ENCODE measurements around the gene YPEL3. TPM values are rescaled to one million over a fixed set of nuclear protein-coding genes. Genes with fewer than 3 reads are reported as not detected.

The YPEL3 gene
- total RNA-seq, 2 donors from 2014 or later = 28.3 to 84.8 TPM

GRCh38 chr16:30068333-30068732 lies 27.7 kb downstream of the YPEL3 start:
- peaks cover 42% of the 10 kb centered on the region for H3K4me1 ChIP-seq
- DNase-seq = no peak
- no peaks in the 10 kb centered on the region for H3K9me3 ChIP-seq
- H3K27ac ChIP-seq = no peak overlapping the region
- ATAC-seq = no peak
- intact Hi-C loops (cut with DNase I) = no loop called here
- H3K4me3 ChIP-seq = no peak overlapping the region
- no peak for TF ChIP-seq CTCF (IDR thresholded peaks at IDR 0.05)
- no peak for TF ChIP-seq POLR2A (IDR thresholded peaks at IDR 0.05)
- WGBS, 2 donors = 84 to 94% methylated on average over 7 to 9 of the region's 9 CpGs
- no peaks in the 10 kb centered on the region for H3K27me3 ChIP-seq
- H3K36me3 ChIP-seq (replicated peaks in 1 of 2; ENCODE audit: insufficient read depth in 1 of 2, low read depth in 2 of 2) = peaks cover 10 to 24% of the 10 kb centered on the region in 2 donors

GRCh38 chr16:30067584-30067916 lies 28.5 kb downstream of the YPEL3 start:
- 75 to 79% methylated on average over 6 of the region's 6 CpGs for WGBS, 2 donors
- DNase-seq (no peak), ATAC-seq (no peak)
- H3K27ac ChIP-seq = peak overlapping the region in 3 of 4 donors; percentile 86 to 99 (median 99)
- intact Hi-C loops (cut with DNase I) = no loop called here
- H3K36me3 ChIP-seq (replicated peaks in 1 of 2; ENCODE audit: insufficient read depth in 1 of 2, low read depth in 2 of 2) = peaks cover 10 to 24% of the 10 kb centered on the region in 2 donors
- H3K9me3 ChIP-seq = no peaks in the 10 kb centered on the region
- TF ChIP-seq CTCF (IDR thresholded peaks at IDR 0.05) (no peak), POLR2A (IDR thresholded peaks at IDR 0.05) (no peak)
- H3K4me3 ChIP-seq = no peak overlapping the region
- no peaks in the 10 kb centered on the region for H3K27me3 ChIP-seq
- peaks cover 45% of the 10 kb centered on the region for H3K4me1 ChIP-seq

- Histone ChIP-seq H3K36me3 (replicated peaks in 1 of 2; ENCODE audit: insufficient read depth in 1 of 2, low read depth in 2 of 2) (peaks cover 10 to 24% of the 10 kb centered on the region in 2 donors), H3K9me3 (no peaks in the 10 kb centered on the region), H3K27me3 (no peaks in the 10 kb centered on the region), H3K27ac (peak overlapping the region in 3 of 4 donors; percentile 86 to 99 (median 99)), H3K4me3 (peak overlapping the region; percentile 52 to 83), H3K4me1 (peaks cover 45% of the 10 kb centered on the region)
- 34 to 36% methylated on average over 11 to 21 of the region's 21 CpGs for WGBS, 2 donors
- ATAC-seq = no peak
- intact Hi-C loops (cut with DNase I) = no loop called here
- no peak for TF ChIP-seq CTCF (IDR thresholded peaks at IDR 0.05)
- TF ChIP-seq POLR2A (IDR thresholded peaks at IDR 0.05) = no peak
- peak in 1 of 4 donors; percentile 44 for DNase-seq
Measured at GRCh38 chr16:30066761-30067583, 29.0 kb downstream of the YPEL3 start.

- peak in 3 of 4 donors; percentile 59 to 64 (median 59) for DNase-seq
- no peaks in the 10 kb centered on the region for H3K9me3 ChIP-seq
- H3K27me3 ChIP-seq = no peaks in the 10 kb centered on the region
- H3K4me3 ChIP-seq = peak overlapping the region; percentile 52 to 83
- TF ChIP-seq CTCF (IDR thresholded peaks at IDR 0.05) (no peak), POLR2A (IDR thresholded peaks at IDR 0.05) (peak in 1 of 3 donors; percentile 16)
- H3K36me3 ChIP-seq (replicated peaks in 1 of 2; ENCODE audit: insufficient read depth in 1 of 2, low read depth in 2 of 2) = peaks cover 10 to 22% of the 10 kb centered on the region in 2 donors
- 0% methylated on average over 25 to 43 of the region's 44 CpGs for WGBS, 2 donors
- H3K27ac ChIP-seq = peak overlapping the region; percentile 86 to 99 (median 94)
- ATAC-seq = peak; percentile 15
- intact Hi-C loops (cut with DNase I) = no loop called here
- H3K4me1 ChIP-seq = peaks cover 45% of the 10 kb centered on the region
Measured at GRCh38 chr16:30065943-30066760, 29.9 kb downstream of the YPEL3 start.

Data from body of pancreas (tissue), 4 donors.